CD1c-positive myeloid dendritic cell (primary cell): Measurements from ENCODE around the gene TENM4.

Source experiments
- DNase-seq: peaks from one replicate; pipeline ENCODE4 v3.0.0-alpha.2; 2016; ENCODE audit errors: extremely low spot score

The TENM4 gene

DNA sequence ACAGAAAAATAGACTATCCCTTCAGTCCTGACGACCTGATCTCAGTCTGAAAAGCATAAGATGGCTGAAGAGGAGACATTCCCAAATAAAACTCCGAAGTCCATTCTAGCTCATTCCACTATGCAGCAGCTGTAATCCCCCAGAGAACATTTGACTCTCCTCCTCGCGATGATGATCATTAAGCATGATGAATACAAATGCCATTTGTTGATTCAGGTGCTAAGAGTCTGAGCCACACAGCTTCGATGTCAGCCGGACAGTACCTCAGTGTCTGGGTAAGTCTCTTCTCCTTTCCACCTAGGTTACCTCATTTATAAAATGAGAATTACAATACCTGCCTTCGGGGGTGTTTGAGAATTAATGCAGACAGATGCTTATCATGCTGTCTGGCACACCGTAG, 94.8 kb downstream of the TENM4 start:
- no peak for DNase-seq

DNA sequence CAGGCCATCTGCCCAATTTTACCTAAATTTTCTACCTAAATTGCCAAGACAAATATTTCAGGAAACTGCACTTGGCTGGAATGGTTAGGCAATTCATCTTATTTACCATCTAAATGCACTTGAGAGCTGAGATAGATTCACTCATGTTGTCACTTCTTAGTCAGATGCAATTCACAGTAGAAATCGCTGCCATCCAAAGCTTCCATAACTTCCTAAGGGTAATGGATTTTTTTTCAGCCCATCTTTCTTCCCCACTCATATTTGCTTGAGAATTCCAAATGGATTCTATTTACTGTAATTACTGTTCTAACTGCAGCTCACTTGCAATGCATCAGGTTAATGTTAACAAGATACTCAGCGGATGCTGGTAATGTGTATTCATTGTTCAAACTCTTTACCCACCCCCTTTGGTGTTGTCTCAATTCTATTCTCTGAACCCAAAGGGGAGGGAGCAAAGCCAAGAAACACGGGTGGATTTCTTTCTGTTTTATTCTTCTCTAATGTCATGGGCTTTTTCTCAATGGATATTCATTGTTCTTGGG, 96.0 kb downstream of the TENM4 start:
- DNase-seq, result no peak

DNA sequence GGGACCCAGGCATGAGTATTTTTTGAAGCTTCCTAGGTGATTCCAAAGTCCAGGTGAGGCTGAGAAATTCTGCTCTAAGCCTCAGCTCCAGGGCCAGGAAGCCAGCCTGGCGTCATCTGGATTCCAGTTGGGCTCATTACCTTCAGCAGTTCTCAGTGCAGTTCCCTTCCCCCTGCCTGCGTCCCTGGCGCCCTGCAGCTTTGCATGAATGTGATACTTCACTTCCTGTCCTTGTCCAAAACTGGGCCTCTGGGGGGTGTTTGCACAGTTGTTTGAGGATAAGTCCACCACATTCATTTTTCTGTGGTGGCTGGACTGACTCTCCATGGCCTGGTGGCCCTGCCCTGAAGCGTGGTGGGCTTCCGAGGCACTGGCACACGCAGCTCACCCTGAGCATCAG, 98.1 kb downstream of the TENM4 start:
- no peak for DNase-seq

DNA sequence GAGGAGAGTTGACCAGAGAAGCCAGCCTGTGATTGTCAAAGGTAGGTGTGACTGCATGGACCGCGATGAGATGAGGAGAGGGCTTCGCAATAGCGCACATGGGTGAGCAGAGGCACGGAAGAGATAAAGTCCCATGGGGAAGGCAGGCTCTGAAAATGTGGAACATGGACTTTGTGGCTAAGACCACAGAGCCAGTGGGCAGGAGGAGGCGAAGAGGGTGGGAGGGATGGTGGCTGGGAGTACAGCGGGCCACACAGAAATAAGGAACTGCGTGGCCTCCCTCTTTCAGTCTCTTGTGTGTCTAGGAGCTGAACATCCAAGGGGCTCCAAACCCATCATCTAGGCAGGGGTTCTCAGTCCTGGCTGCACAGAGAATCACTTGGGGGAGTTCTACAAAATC, 98.6 kb downstream of the TENM4 start:
- no peak for DNase-seq

DNA sequence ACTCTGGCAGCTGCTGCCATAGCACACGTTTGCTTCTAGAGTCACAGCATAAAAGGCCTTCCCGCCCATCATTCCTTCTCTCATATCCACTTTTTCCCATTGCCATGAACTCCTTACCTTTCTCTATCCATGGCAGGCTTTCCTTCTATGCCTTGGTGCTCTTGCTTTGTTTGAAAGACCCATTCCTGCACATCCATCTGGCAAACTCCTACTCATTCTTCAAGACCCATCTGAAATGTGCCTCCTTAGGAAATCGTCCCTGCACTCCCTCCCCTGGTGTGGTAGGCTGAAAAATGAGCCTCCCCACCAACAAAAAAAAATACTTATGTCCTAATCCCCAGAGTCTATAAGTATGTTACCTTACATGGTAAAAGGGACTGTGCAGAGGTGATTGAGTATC, 100.3 kb downstream of the TENM4 start:
- no peak for DNase-seq

DNA sequence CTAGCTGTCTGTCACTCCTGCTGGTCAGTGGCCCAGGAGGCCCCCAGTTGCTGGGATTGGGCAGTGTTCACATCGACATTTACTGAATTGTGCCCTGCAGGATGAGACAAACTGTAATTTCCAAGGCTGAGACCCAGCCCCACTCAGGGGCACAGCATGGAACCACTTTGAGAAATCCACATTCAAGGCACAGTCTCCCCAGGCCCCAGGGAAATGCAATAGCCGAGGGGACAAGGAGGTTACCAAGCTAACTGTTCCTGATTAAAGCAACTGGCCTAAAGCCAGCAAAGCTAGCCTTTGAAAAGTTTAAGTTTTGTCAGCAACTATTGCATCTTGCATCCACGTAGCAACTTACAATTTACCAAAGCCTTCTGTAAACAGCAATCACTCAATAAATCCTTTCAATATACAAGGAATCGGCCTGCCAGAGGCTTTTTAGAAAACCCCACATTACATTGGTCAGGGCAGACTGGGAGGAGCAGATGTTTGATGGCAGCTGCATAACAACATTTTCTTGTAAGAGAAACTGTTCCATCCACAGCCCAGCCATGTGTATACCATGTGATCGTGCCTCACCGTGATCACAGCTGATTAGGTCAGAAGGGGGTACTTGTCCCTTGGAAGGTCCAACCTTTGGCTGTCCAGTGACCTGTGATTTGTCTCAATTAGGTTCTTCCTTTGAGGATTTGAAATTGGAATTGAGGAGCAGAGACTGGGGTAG, 103.9 kb downstream of the TENM4 start:
- DNase-seq, result no peak

DNA sequence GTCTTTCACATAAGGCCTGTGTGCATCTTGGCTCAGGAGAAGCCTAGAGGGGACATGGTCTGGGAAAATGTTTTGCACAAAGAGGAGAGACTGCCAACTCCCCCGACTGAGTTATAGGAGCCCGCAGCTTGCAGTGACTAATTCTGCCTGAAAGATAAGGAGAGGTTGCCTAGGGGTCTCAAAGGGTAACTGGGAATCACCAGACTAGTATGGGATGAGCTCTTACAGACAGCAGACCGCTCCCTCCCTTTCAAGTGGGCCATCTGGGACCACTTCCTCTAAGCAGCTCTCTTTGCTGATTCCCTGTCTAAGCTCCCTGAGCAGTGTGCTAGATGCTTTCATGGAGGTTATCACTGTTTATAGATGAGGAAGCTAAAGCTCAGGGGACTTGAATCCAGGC, 105.1 kb downstream of the TENM4 start:
- DNase-seq, result no peak

DNA sequence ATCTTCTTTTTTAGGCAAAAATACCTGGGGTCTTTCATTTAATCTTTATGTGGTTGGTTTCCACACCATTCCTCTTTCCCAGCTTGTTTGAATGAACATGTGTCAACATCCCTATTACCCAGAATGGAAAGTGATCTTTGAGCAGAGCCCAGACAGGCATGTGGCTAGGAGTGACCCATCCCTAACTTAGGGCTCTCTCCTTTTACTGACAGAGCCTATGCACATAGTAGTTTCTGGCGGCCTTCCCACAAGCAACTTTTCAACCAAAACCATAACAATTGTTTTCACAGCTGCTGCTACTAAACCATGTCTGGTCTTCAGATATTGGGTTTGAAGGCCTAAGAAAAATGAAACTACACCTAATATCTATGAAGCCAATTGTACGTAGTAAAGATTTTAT, 107.5 kb downstream of the TENM4 start:
- no peak for DNase-seq

DNA sequence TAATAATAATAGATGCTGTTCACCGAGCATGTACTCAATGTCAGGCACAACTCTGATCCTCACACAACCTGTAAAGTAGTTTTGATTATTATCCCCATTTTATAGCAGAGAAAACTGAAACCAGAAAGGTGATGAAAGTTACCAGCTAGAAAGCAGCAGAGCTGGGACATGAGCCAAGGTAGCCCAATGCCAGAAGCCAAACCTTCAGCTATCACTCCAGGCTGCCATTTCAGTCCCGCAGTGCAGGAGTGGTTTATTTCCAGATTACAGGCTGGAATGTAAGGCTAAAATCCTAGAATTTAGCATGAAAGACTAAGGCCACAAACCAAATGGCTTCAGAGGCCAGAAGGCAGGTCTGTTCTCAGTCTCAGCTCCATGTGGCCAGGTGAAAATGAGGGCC, 108.8 kb downstream of the TENM4 start:
- DNase-seq, result no peak

DNA sequence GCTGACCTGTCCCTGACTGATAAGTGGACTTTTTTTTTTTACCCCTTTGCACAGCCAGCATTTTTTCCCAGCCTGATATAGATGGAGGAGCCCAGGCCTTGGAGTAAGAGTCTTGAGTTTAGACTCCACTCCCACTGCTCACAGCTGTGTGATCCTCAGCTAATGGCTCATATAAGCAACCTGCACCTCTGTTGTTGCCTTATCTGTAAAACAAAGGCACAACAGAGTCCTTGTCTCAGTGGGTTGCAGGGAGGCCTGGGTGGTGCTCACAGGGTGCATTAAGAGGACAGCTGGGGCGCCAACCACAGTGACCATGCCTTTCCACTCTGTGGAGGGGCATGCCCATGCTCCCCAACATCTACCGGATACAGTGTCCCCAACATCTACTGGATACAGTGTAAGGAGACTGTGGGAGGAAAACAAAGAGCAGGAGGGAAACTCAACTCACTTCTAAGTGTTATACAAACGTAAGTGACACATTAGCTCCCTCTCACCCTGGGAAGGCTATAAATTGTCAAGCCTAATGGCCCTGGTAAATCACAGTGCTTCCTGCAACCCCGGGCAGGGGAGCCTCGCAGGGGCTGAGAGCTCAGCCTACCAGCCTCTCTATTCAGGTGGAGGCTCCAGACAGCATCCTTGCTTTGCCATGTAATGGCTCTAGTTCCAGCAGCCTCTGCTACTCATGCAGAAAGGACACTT, 109.5 kb downstream of the TENM4 start:
- DNase-seq, result no peak

DNA sequence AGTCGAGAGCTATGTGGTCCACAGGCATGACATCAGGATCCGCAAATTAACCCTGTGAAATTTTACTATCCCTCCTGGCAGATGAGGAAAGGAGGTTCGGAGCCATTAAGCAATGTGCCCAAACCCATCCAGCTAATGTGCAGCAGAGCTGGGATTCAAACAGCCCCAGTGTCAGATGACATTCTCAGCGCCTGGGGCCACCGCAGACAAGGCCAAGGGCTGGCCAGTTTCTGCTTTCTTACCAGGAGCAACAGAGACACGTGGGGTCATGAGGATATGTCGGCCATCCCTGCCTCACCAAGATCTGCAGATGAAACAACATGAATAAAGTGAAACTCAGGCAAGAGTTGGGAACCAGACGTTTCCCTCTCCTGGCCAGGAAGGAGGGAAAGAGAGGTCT, 110.2 kb downstream of the TENM4 start:
- DNase-seq, result no peak

DNA sequence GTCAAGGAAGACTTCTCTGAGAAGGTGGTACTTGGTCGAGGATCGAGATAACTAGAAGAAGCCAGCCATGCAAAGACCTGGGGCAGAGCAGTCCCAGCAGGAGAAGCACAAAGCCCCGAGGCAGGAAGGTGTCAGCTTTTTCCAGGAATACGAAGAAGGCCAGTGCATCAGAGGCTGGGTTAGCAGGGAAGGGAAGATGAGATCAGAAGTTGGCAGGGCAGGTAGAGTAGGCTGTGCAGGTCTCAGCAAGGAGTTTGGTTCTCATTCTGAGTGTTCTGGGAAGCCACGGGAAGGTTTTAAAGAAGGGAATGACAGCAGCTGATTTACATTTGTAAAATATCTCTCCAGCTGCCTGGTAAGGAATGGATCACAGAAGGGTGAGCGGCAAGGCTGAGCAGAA, 111.3 kb downstream of the TENM4 start:
- DNase-seq, result no peak

DNA sequence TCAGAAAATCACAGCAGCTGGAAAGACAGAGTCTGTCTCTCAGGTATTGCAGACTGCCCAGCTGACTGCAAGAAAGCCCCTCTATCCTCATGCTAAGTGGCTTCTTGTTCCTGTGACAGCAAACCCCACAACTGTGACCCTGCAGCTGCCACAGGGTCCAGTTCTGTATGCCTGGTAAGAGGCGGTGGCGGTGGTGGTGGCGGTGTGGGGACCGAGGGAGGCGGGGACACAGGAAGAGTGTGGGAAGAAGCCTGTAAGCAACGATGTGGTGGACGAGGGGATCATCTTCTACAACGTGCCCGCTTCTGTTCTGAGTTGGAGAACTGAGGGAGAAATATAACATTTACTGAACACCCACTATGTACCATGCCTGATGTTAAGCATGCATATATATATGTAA, 112.4 kb downstream of the TENM4 start:
- no peak for DNase-seq

DNA sequence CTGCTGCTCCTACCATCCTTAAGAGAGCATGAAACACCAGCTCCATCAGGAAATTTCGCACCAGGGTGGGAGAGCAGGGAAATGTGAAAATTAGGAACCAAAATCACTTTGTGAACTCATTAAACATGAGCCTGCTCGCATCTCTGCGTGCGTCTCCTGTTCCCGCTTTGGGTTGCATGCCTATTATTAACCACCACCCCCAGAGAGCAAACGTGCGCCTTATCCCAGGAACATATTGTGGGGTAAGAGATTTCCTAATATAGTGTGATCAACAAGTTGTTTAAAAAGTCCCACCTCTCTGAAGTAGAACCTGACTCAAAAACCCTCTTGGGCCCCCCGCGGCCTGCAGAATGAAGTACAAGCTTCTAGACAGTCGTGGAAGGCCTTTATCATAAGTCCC, 115.0 kb downstream of the TENM4 start:
- no peak for DNase-seq

DNA sequence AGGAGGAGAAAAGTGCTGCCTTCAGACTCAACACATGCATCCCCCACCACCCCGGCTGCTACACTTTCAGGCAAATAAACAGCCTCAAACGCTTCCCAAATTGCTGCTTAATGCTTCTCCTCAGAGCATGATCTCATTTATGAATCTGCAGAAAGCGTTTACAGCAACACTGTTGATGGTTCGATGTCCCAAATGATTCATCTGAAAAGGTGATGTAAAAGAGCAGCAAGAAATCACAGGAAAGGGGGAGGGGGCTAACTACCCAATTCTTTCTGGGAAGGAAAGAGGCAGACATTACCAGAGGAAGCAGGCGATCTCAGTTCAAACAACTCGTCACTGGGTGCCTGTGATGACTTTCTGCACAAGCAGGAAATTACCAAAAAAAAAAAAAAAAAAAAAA, 119.6 kb downstream of the TENM4 start:
- no peak for DNase-seq

DNA sequence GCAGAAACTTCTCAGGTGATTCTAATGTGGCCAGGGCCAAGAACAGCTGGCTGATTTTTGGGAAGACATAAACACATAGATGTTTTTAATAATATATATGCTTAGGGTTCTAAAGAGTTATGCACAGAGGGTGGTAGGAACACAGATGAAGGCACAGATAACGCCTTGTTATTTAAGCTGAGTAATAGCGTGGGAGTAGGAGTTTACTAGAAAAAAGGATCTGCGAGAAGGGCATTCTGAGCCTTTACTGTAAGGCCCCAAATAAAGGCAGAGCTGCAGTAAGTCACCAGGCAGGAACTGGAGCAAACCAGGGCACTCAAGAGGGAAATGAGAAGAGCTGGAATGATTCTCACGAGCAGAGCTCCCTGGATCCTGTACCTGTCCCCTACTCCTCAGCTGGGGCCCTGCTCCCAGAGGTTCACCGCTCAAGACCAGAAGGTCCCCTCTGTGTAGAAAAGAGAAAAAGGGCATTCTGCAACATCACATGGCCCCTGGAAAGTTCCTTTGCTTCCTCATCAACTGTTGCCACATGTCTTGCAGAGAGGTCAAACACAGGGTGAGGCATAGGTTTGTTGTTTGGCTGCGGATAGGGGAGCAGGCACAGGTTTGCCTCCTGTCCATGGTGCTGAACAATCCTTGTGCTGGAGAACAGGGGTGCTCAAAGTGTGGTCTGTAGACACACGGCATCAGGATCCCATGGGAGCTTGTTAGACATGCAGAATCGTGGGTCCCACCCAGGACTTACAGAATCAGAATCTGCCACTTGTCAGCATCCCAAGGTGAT, 125.7 kb downstream of the TENM4 start:
- DNase-seq, result no peak

DNA sequence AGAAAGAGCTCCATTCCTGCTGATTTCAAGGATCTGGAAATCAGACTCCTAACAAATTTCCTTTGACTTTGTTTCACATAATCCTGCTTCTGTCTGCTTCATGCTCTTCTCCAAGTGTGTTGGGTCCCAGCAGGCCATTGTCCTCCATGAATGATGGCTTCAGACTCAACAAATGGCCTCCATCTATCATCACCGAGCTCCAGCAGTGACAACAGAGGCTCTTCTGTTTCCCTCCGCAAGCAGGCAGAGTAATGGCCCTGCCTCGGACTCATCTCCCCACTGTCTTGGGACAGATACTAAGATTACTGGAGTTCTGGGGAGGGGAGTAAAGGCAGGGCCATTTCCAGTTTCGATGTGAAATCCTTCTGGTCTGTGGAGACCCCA, 127.3 kb downstream of the TENM4 start:
- DNase-seq, result no peak

DNA sequence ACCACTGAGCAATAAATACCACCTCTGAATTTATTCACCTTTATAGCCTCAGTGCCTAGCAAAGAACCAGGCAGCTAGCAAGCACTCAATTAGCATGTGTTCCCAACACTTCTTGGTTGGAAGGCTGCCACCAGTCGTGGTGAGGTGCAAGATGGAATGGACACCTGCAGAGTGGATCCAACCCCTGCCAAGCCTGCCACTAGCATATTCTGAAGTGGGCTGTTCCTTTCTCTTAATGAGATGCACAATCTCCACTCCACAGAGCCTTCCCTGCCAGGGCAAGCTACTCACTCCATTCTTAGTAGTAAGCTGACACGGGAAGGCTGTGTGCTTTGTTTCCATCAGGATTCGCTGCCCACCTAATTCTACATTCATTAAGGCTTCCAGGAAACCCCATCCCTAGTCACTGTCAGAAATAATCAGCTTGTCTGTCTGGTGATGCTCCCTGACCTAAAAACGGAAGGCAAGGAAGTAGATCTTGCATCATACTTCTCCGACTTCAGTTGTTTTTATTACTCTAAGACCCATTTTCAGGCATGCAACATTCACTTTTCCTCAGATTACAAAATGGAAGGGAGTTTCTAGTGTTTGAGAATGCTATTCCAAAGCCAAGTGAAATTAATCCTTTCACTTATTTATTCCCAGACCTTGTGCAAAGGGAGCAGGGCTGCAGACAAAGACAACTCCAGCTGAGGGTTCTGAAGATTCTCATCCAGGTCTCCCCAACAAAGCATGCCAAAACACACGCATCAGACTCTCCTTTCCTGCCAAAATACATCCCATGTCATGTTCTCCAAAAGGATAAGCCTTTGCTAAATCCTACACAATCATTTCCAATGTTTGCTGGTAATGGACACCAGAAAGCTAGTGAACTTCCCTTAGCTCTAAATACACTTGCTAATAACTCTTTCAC, 128.0 kb downstream of the TENM4 start:
- DNase-seq, result no peak

DNA sequence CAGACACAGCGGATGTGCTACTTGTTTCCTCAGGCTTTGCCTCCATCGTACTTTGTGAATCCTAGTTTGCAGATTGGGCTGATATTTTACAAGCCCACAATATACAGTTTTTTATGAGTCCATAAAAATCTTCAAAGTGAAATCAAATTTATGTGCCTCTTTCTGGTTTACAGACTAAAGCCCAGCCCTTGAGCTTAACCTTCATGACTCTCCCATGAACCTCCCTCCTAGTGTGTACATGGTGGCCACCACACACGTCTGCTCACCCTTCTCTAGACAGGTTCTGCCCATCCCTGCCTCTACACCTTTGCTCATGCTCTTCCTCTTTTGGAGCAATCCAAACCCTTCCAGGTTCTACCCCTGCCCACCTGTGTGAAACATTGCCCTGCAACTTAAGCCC, 129.4 kb downstream of the TENM4 start:
- DNase-seq, result no peak

DNA sequence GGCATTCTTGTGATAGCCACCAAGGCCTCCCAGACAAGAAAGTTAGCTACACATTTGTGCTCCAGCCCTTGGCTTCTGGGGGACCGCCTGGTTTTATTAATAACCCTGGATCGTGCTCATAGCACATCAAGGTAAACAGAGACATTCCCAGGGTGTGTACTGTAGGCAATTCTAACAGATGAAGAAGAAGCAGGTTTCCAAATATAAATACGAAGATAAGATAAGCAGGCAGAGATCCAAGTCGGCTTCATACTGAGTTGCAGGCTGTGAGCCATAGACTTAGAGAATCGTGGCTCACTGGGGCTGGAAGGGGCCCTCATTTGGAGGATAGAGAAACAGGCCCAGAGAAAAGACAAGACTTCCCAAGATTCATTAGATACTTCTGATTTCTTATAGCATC, 131.4 kb downstream of the TENM4 start:
- no peak for DNase-seq

DNA sequence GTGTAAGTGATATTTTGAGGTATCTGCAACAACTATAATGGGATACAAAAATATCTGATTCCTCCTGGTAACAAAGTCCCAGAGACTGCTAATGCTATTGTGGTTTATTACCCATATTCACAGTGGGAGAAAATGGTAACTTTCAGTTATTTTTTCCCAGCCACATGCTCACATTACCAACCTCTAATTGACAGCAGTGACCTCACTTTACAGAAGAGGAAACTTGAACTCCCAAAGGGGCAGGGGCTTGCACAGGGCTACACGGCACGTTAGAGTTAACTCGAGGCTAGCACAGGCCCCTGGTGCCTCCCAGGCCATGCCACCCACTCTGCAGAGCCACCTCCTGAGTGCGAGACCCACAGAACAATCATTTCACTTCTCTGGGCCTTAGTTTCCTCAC, 132.4 kb downstream of the TENM4 start:
- DNase-seq, result no peak
